Measurements from ENCODE around the gene KRT35. TPM values are rescaled to one million over a fixed set of nuclear protein-coding genes. Genes with fewer than 3 reads are reported as not detected.

The KRT35 gene
- total RNA-seq, 4 donors from 2014 or later, result not detected

DNA sequence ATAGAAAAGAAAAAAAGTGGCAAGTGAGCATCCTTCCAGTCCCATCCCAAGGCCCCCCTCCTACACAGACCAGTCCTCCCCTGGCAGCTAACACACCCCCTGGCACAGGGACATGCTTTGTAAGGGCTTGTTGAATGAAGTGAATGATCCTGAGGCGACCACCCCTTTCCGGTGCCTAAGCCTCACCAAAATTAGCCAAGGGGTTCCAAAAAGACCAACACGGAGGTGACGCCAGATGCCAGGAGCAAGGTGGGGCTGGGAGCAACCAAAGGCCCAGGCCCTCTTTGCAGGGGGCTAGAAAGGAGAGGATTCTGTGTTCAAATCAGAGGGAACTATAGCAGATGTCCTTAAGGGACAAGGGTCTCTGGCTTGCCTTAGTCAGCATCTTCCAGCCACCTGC is 5.5 kb downstream of the KRT35 start:
- intact Hi-C loops (cut with DNase I), result no loop called here
- Histone ChIP-seq H3K9me3 (no peaks in the 10 kb centered on the region), H3K36me3 (no peaks in the 10 kb centered on the region), H3K4me3 (replicated peaks in 1 of 3) (no peak overlapping the region), H3K4me1 (no peaks in the 10 kb centered on the region), H3K27me3 (no peaks in the 10 kb centered on the region), H3K27ac (no peak overlapping the region)
- no peak for DNase-seq
- TF ChIP-seq, protein P1, sequence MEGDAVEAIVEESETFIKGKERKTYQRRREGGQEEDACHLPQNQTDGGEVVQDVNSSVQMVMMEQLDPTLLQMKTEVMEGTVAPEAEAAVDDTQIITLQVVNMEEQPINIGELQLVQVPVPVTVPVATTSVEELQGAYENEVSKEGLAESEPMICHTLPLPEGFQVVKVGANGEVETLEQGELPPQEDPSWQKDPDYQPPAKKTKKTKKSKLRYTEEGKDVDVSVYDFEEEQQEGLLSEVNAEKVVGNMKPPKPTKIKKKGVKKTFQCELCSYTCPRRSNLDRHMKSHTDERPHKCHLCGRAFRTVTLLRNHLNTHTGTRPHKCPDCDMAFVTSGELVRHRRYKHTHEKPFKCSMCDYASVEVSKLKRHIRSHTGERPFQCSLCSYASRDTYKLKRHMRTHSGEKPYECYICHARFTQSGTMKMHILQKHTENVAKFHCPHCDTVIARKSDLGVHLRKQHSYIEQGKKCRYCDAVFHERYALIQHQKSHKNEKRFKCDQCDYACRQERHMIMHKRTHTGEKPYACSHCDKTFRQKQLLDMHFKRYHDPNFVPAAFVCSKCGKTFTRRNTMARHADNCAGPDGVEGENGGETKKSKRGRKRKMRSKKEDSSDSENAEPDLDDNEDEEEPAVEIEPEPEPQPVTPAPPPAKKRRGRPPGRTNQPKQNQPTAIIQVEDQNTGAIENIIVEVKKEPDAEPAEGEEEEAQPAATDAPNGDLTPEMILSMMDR (IDR thresholded peaks at IDR 0.05), result no peak
- TF ChIP-seq POLR2A (IDR thresholded peaks at IDR 0.05), result no peak
- WGBS, 2 donors, result 96 to 100% methylated on average over 4 of the region's 4 CpGs

- no peak for DNase-seq
- H3K4me1 ChIP-seq, result no peaks in the 10 kb centered on the region
- H3K27me3 ChIP-seq, result no peaks in the 10 kb centered on the region
- intact Hi-C loops (cut with DNase I), result no loop called here
- 78 to 80% methylated on average over 8 of the region's 8 CpGs for WGBS, 2 donors
- H3K27ac ChIP-seq, result no peak overlapping the region
- TF ChIP-seq POLR2A (IDR thresholded peaks at IDR 0.05), result no peak
- TF ChIP-seq, protein P1 (IDR thresholded peaks at IDR 0.05), result no peak
- H3K36me3 ChIP-seq, result no peaks in the 10 kb centered on the region
- H3K9me3 ChIP-seq, result no peaks in the 10 kb centered on the region
- no peak overlapping the region for H3K4me3 ChIP-seq (replicated peaks in 1 of 3)
These were observed 6.1 kb downstream of the KRT35 start for GRCh38 chr17:41474863-41475262.

DNA sequence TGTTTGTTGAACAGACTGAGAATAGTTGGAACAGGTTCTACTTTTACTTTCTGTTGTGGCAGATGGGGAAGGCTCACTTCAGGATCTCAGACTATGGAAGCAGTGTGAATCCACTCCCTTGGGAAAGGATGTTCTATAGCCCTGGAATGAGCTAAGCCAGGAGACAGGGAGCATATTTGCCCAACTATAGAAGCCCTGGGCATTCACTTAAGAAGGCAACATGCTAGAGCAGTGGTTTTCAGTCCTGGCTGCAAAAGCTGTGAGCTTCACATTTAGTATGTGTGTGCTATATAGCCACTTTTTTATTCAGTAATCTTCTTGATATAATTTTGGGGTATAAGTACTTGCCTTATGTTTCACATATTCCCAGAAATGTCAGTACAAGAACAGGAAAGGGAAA is 12.6 kb downstream of the KRT35 start:
- Histone ChIP-seq H3K27ac (no peak overlapping the region), H3K4me3 (replicated peaks in 1 of 3) (no peak overlapping the region), H3K9me3 (no peaks in the 10 kb centered on the region), H3K4me1 (peaks cover 0 to 5% of the 10 kb centered on the region in 2 donors), H3K27me3 (no peaks in the 10 kb centered on the region), H3K36me3 (no peaks in the 10 kb centered on the region)
- TF ChIP-seq POLR2A (IDR thresholded peaks at IDR 0.05), result no peak
- TF ChIP-seq, protein P1 (IDR thresholded peaks at IDR 0.05), result no peak
- no peak for DNase-seq
- intact Hi-C loops (cut with DNase I), result no loop called here

DNA sequence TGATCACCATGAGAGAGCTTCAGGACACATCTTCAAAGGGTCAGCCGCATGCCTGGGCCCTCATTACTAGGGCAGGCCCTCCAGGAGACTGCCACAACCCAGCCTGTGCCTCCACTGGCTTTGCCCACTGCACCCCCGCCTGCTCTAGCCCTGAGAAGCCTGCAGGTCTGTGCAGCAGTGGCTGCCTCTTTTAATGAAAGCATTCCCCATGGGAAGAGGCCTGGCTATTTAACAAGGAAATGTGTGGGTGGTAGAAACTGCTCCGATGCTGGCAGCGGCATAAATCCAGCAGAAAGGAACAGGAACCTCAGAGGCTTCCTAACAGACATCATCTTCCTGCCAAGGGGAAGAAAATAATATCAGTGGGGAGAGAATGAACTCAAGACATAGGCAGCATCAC is 13.4 kb downstream of the KRT35 start:
- peaks cover 0 to 5% of the 10 kb centered on the region in 2 donors for H3K4me1 ChIP-seq
- H3K36me3 ChIP-seq, result no peaks in the 10 kb centered on the region
- 62 to 66% methylated on average over 4 of the region's 4 CpGs for WGBS, 2 donors
- no peak overlapping the region for H3K4me3 ChIP-seq (replicated peaks in 1 of 3)
- DNase-seq, result no peak
- intact Hi-C loops (cut with DNase I), result no loop called here
- TF ChIP-seq, protein P1 (IDR thresholded peaks at IDR 0.05), result no peak
- TF ChIP-seq POLR2A (IDR thresholded peaks at IDR 0.05), result no peak
- no peak overlapping the region for H3K27ac ChIP-seq
- H3K9me3 ChIP-seq, result no peaks in the 10 kb centered on the region
- no peaks in the 10 kb centered on the region for H3K27me3 ChIP-seq

DNA sequence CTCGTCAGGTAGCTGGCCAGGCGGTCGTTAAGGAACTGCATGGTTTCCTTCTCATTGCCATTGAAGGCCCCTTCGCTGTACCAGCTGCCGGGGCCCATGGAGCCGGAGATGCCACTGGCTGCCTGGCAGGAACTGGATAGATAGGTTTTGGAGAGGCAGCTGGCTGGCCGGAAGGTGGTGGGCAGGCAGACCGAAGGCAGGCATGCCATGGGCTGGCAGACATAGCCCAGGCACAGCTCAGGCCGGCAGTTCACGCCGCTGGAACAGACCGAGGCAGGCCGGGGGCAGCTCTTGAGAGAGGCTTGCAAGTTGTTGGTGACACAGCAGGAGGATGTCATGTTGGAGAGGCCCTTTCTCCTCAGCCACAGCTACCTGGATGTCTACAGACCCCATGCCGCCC is 14.0 kb downstream of the KRT35 start, which contains the start of gene KRT32:
KRT32 (minus strand) TSS at position 399 of the 400 bp plus-strand sequence; CDS start at position 338, 61 bp downstream.
- no peaks in the 10 kb centered on the region for H3K36me3 ChIP-seq
- no peak within 1 kb of the TSS for H3K4me3 ChIP-seq (replicated peaks in 1 of 3)
- H3K27ac ChIP-seq, result no peak within 1 kb of the TSS
- H3K4me1 ChIP-seq, result peaks cover 0 to 5% of the 10 kb centered on the region in 2 donors
- WGBS, 2 donors, result 83 to 90% methylated on average over 6 to 14 of the region's 14 CpGs
- no peak for TF ChIP-seq POLR2A (IDR thresholded peaks at IDR 0.05)
- TF ChIP-seq, protein P1 (IDR thresholded peaks at IDR 0.05), result no peak
- no peaks in the 10 kb centered on the region for H3K27me3 ChIP-seq
- intact Hi-C loops (cut with DNase I), result no loop called here
- H3K9me3 ChIP-seq, result no peaks in the 10 kb centered on the region
- no peak for DNase-seq
